GM21526 (cell line): Measurements from ENCODE around the gene OR10J1.

Experiments
- ATAC-seq: cut with Tn5 transposase; IDR thresholded peaks from one replicate; pipeline ENCODE4 v1.9.1; 2021; ENCODE audit warnings: moderate library complexity; ENCODE audit not compliant: unreplicated experiment, low FRiP score

Gene OR10J1

DNA sequence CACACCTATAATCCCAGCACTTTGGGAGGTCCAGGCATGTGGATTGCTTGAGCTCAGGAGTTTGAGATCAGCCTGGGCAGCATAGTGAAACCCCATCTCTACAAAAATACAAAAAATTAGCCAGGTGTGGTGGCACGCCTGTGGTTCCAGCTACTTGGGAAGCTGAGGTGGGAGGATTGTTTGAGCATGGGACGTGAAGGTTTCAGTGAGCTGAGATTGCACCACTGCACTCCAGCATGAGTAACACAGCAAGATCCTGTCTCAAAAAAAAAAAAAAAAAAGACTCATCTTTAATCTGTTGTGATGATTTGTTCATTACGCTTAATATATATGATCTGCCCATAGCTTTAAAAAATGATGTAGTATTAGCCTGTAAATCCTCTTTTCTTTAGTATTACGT lies 44.0 kb downstream of the OR10J1 start:
- ATAC-seq, result no peak
